Peyer's patch (tissue), 4 donors: ENCODE data around the gene THBS3. TPM values are rescaled to one million over a fixed set of nuclear protein-coding genes. Genes with fewer than 3 reads are reported as not detected.
A peak's percentile ranks its signal among the peaks of the same experiment; 100 is the strongest.

Experiments
- DNase-seq, 3 donors: peaks; one replicate each; pipeline ENCODE4 v3.0.0-alpha.2; 2017 to 2019
- H3K27ac ChIP-seq, 4 donors: fragments of 200-600 bp; sonication (generic); one replicate each; pipeline ENCODE4 v1.5.1; 2016 to 2019
- H3K27me3 ChIP-seq, 2 donors: fragments of 200-600 bp; sonication (generic); one replicate each; pipeline ENCODE4 v1.5.1; 2019
- H3K36me3 ChIP-seq, 3 donors: fragments of 200-600 bp; sonication (generic); one replicate each; pipeline ENCODE4 v1.5.1; 2016 to 2019
- H3K4me1 ChIP-seq, 4 donors: fragments of 200-600 bp; sonication (generic); one replicate each; pipeline ENCODE4 v1.5.1; 2016 to 2019
- H3K4me3 ChIP-seq, 4 donors: fragments of 200-600 bp; sonication (generic); 1 replicate in 3 of 4; 2 replicates in 1 of 4; pipeline ENCODE4 v1.5.1; 2016 to 2019; ENCODE audit warnings: mild to moderate bottlenecking in 1 of 4
- H3K9me3 ChIP-seq, 4 donors: fragments of 200-600 bp; sonication (generic); one replicate each; pipeline ENCODE4 v1.5.1; 2016 to 2019; ENCODE audit warnings: mild to moderate bottlenecking in 1 of 4
- CTCF ChIP-seq, 6 experiments: fragments of 450-650 bp in 4 of 6; fragments of 200-600 bp in 2 of 6; sonication (generic) in 1 of 6; IDR thresholded peaks; one replicate each; pipeline ENCODE4 v1.5.1; 2017 to 2019; ENCODE audit warnings: antibody characterized with exemption in 6 of 6, mild to moderate bottlenecking in 3 of 6, moderate library complexity in 1 of 6
- POLR2A ChIP-seq, 2 donors: fragments of 450-650 bp; IDR thresholded peaks; one replicate each; pipeline ENCODE4 v1.5.1; 2017; ENCODE audit warnings: antibody characterized with exemption in 2 of 2, mild to moderate bottlenecking in 2 of 2, moderate library complexity in 2 of 2
- total RNA-seq, 4 donors: library from RNA; depleted of rRNA; stranded (reverse); fragments of >200 nt; gene quantifications; one replicate each; pipeline ENCODE4 v1.1.0, GENCODE V29; 2016

THBS3 gene
- total RNA-seq, 4 donors from 2014 or later, result 15.9 to 58.6 (median 46.5) TPM

DNA sequence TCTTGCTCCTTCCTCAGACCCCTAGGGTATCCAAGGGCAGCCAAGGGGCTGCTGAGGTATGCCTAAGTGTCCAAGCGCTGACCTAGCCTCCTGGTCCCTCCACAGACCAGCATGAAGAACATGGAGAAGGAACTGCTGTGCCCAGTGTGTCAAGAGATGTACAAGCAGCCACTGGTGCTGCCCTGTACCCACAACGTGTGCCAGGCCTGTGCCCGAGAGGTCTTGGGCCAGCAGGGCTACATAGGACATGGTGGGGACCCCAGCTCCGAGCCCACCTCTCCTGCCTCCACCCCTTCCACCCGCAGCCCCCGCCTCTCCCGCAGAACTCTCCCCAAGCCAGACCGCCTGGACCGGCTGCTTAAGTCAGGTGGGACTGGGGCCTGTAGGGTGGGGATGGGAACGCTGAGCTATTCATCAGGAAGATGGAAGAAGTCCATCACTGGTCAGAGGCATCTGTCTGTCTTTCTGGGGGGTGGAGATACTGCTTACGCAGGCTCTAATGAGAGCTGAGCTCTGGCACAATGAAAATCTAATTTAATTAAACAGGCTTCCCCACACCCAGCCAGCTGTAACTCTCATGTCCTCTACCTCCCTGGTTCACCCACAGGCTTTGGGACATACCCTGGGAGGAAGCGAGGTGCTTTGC, 32.3 kb downstream of the THBS3 start:
- Histone ChIP-seq H3K36me3 (no peaks in the 10 kb centered on the region), H3K27me3 (peaks cover 0 to 4% of the 10 kb centered on the region in 2 donors), H3K4me3 (no peak overlapping the region), H3K9me3 (no peaks in the 10 kb centered on the region), H3K27ac (peak overlapping the region in 1 of 4 donors; percentile 87), H3K4me1 (peaks cover 0 to 28% (median 11%) of the 10 kb centered on the region in 4 donors)
- no peak for TF ChIP-seq CTCF (IDR thresholded peaks at IDR 0.05)
- no peak for TF ChIP-seq POLR2A (IDR thresholded peaks at IDR 0.05)
- peak; percentile 13 to 47 (median 47) for DNase-seq

GRCh38 chr1:155174324-155175280, 33.1 kb downstream of the THBS3 start:
- DNase-seq, result peak; percentile 45 to 73 (median 60)
- peak overlapping the region; percentile 76 to 86 (median 83) for H3K4me3 ChIP-seq
- peak overlapping the region in 2 of 4 donors; percentile 87 to 91 for H3K27ac ChIP-seq
- peaks cover 0 to 28% (median 11%) of the 10 kb centered on the region in 4 donors for H3K4me1 ChIP-seq
- H3K27me3 ChIP-seq, result peaks cover 0 to 4% of the 10 kb centered on the region in 2 donors
- TF ChIP-seq CTCF (IDR thresholded peaks at IDR 0.05), result no peak
- TF ChIP-seq POLR2A (IDR thresholded peaks at IDR 0.05), result no peak
- H3K9me3 ChIP-seq, result no peaks in the 10 kb centered on the region
- H3K36me3 ChIP-seq, result peaks cover 0 to 3% (median 0%) of the 10 kb centered on the region in 3 donors

GRCh38 chr1:155173478-155174323, 34.0 kb downstream of the THBS3 start, which contains the start of gene TRIM46:
Gene TRIM46, plus strand, starts transcription at chr1:155173849. Its CDS starts 118 bp downstream, at chr1:155173967.
- Histone ChIP-seq H3K9me3 (no peaks in the 10 kb centered on the region), H3K27ac (peak within 1 kb of the TSS; percentile 87 to 91 (median 90)), H3K4me1 (peaks cover 0 to 28% (median 11%) of the 10 kb centered on the region in 4 donors), H3K27me3 (peaks cover 0 to 4% of the 10 kb centered on the region in 2 donors), H3K36me3 (peaks cover 0 to 9% (median 0%) of the 10 kb centered on the region in 3 donors), H3K4me3 (peak within 1 kb of the TSS; percentile 76 to 86 (median 83))
- TF ChIP-seq POLR2A (IDR thresholded peaks at IDR 0.05) (no peak), CTCF (IDR thresholded peaks at IDR 0.05) (no peak)
- DNase-seq, result peak; percentile 50 to 68 (median 60)

DNA sequence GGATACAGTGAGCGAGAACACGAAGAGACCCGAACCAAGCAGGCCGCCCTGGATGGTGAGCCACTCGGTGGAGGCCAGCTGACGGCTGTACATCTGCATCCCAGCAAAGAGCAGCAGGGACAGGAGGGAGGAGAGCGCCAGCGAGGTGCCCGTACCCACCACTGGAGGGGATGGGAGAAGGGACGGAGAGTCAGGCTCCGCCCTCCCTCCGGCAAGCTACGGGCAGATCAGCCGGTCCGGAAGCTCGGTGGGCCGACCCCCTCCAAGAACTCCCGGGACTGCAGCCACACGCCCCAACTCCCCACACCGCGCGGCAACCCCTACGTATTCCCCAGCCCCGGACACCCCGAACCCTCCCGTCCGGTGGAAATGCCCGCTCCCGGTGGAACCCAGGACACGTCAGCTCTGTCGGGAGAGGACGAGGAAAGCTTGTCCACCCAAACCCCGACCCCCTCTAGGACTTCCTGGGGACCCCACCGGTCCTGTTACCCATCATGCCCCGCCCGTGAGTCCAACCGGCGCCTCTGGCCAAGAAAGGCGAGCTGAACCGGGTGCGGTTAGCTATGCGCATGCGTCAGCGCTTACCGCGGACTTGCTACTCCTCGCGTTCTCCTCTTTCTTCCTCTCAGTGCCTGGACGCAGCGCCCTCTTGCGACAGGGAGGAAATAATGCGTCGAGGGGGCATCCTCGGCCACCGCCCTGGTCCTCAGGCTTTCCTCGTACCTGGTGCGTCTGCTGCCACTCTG, 34.8 kb downstream of the THBS3 start, which contains the start of gene KRTCAP2:
Gene KRTCAP2 (minus strand): TSS at position 573 of the 746 bp plus-strand sequence. CDS start 80 bp downstream, at position 493.
- H3K36me3 ChIP-seq, result peaks cover 0 to 9% (median 0%) of the 10 kb centered on the region in 3 donors
- peaks cover 0 to 31% (median 12%) of the 10 kb centered on the region in 4 donors for H3K4me1 ChIP-seq
- H3K27ac ChIP-seq, result peak within 1 kb of the TSS; percentile 87 to 91 (median 90)
- peak; percentile 94 to 99 (median 96) for TF ChIP-seq CTCF (IDR thresholded peaks at IDR 0.05)
- peak; percentile 32 to 67 for TF ChIP-seq POLR2A (IDR thresholded peaks at IDR 0.05)
- H3K27me3 ChIP-seq, result peaks cover 0 to 4% of the 10 kb centered on the region in 2 donors
- peak within 1 kb of the TSS; percentile 76 to 86 (median 83) for H3K4me3 ChIP-seq
- DNase-seq, result peak; percentile 88 to 97 (median 94)
- H3K9me3 ChIP-seq, result no peaks in the 10 kb centered on the region
